ENCODE results near the gene EFCAB14.
"Not testable (repeated sequence)": the region's sequence is repeated elsewhere in the genome, so short reads cannot be mapped to it uniquely, and the experiment has no call there.

DNA sequence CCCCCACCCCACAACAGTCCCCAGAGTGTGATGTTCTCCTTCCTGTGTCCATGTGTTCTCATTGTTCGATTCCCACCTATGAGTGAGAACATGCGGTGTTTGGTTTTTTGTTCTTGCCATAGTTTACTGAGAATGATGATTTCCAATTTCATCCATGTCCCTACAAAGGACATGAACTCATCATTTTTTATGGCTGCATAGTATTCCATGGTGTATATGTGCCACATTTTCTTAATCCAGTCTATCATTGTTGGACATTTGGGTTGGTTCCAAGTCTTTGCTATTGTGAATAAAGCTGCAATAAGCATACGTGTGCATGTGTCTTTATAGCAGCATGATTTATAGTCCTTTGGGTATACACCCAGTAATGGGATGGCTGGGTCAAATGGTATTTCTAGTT, 67.8 kb downstream of the EFCAB14 start:
- TF ChIP-seq, protein P1, sequence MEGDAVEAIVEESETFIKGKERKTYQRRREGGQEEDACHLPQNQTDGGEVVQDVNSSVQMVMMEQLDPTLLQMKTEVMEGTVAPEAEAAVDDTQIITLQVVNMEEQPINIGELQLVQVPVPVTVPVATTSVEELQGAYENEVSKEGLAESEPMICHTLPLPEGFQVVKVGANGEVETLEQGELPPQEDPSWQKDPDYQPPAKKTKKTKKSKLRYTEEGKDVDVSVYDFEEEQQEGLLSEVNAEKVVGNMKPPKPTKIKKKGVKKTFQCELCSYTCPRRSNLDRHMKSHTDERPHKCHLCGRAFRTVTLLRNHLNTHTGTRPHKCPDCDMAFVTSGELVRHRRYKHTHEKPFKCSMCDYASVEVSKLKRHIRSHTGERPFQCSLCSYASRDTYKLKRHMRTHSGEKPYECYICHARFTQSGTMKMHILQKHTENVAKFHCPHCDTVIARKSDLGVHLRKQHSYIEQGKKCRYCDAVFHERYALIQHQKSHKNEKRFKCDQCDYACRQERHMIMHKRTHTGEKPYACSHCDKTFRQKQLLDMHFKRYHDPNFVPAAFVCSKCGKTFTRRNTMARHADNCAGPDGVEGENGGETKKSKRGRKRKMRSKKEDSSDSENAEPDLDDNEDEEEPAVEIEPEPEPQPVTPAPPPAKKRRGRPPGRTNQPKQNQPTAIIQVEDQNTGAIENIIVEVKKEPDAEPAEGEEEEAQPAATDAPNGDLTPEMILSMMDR (IDR thresholded peaks at IDR 0.05; ENCODE audit: poor library complexity, severe bottlenecking): not testable (repeated sequence)
- TF ChIP-seq, protein P2, sequence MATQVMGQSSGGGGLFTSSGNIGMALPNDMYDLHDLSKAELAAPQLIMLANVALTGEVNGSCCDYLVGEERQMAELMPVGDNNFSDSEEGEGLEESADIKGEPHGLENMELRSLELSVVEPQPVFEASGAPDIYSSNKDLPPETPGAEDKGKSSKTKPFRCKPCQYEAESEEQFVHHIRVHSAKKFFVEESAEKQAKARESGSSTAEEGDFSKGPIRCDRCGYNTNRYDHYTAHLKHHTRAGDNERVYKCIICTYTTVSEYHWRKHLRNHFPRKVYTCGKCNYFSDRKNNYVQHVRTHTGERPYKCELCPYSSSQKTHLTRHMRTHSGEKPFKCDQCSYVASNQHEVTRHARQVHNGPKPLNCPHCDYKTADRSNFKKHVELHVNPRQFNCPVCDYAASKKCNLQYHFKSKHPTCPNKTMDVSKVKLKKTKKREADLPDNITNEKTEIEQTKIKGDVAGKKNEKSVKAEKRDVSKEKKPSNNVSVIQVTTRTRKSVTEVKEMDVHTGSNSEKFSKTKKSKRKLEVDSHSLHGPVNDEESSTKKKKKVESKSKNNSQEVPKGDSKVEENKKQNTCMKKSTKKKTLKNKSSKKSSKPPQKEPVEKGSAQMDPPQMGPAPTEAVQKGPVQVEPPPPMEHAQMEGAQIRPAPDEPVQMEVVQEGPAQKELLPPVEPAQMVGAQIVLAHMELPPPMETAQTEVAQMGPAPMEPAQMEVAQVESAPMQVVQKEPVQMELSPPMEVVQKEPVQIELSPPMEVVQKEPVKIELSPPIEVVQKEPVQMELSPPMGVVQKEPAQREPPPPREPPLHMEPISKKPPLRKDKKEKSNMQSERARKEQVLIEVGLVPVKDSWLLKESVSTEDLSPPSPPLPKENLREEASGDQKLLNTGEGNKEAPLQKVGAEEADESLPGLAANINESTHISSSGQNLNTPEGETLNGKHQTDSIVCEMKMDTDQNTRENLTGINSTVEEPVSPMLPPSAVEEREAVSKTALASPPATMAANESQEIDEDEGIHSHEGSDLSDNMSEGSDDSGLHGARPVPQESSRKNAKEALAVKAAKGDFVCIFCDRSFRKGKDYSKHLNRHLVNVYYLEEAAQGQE (IDR thresholded peaks at IDR 0.05; ENCODE audit: borderline replicate concordance): not testable (repeated sequence)

Measured in neural cell (in vitro differentiated cells).